NB4 (cell line): ENCODE measurements around the gene PLA2G6.

Experiments used
- CTCF ChIP-seq: IDR thresholded peaks from one replicate; pipeline ENCODE4 v1.5.1; 2012; ENCODE audit warnings: low read depth, low read length
- MYC ChIP-seq: IDR thresholded peaks from 2 replicates; pipeline ENCODE4 v1.6.1; 2011; ENCODE audit warnings: low read depth, low read length
- POLR2A ChIP-seq: IDR thresholded peaks from 2 replicates; pipeline ENCODE4 v1.6.1; 2011; ENCODE audit warnings: mild to moderate bottlenecking; ENCODE audit not compliant: insufficient read length; ENCODE audit errors: extremely low read depth

- no peak for TF ChIP-seq CTCF
- no peak for TF ChIP-seq MYC
- no peak for TF ChIP-seq POLR2A
Measured at GRCh38 chr22:38107692-38108515, 73.7 kb downstream of the PLA2G6 start.
